ENCODE results near the gene LARGE2. TPM values are rescaled to one million over a fixed set of nuclear protein-coding genes. Genes with fewer than 3 reads are reported as not detected.

LARGE2 gene
- total RNA-seq, 1 donor = not detected

DNA sequence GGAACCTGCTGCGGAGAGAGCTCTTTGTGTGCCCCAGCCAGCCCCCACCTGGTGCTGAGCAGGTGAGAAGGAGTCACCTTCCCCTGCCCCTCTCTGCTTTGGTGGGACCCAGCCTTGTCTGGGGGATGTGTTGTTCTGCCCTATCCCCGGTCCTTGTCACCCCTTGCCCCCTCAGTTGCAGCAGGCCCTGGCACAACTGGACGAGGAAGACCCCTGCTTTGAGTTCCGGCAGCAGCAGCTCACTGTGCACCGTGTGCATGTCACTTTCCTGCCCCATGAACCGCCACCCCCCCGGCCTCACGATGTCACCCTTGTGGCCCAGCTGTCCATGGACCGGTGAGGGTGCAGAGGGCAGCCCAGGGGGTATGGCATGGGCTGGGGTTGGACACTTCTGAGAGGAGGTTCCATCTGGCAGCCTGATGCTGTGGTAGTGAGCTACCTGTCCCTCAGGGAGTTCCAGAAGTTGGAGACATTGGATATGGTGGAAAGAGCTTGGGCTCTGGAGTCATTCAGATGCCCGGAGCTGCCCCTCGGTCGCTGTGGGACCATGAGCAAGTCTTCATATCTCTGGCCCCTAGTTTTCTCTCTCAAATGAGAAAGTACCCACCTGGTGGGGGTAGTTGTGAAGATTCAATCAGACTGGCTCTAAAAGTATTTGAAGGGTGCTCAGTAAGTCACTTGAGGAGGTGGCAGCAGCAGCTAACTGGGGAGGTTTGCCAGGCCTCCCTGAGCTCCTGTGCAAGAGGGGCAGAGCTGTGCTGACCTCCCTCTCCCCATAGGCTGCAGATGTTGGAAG lies 4.3 kb downstream of the LARGE2 start:
- H3K4me3 ChIP-seq (ENCODE audit: low read depth, low read length) = no peak overlapping the region
- TF ChIP-seq, protein P1, sequence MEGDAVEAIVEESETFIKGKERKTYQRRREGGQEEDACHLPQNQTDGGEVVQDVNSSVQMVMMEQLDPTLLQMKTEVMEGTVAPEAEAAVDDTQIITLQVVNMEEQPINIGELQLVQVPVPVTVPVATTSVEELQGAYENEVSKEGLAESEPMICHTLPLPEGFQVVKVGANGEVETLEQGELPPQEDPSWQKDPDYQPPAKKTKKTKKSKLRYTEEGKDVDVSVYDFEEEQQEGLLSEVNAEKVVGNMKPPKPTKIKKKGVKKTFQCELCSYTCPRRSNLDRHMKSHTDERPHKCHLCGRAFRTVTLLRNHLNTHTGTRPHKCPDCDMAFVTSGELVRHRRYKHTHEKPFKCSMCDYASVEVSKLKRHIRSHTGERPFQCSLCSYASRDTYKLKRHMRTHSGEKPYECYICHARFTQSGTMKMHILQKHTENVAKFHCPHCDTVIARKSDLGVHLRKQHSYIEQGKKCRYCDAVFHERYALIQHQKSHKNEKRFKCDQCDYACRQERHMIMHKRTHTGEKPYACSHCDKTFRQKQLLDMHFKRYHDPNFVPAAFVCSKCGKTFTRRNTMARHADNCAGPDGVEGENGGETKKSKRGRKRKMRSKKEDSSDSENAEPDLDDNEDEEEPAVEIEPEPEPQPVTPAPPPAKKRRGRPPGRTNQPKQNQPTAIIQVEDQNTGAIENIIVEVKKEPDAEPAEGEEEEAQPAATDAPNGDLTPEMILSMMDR (IDR thresholded peaks at IDR 0.05; ENCODE audit: insufficient read depth, low read depth, low read length) = no peak
- DNase-seq (ENCODE audit: low read depth) = no peak

DNA sequence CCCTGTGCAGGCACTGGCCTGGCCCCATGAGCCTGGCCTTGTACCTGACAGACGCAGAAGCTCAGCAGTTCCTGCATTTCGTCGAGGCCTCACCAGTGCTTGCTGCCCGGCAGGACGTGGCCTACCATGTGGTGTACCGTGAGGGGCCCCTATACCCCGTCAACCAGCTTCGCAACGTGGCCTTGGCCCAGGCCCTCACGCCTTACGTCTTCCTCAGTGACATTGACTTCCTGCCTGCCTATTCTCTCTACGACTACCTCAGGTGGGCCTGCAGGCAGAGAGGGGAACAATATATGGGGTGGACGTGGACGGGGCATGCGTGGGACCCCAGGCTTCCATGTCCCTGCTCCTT lies 4.9 kb downstream of the LARGE2 start:
- no peak for DNase-seq (ENCODE audit: low read depth)
- H3K4me3 ChIP-seq (ENCODE audit: low read depth, low read length) = no peak overlapping the region
- TF ChIP-seq, protein P1 (IDR thresholded peaks at IDR 0.05; ENCODE audit: insufficient read depth, low read depth, low read length) = no peak

DNA sequence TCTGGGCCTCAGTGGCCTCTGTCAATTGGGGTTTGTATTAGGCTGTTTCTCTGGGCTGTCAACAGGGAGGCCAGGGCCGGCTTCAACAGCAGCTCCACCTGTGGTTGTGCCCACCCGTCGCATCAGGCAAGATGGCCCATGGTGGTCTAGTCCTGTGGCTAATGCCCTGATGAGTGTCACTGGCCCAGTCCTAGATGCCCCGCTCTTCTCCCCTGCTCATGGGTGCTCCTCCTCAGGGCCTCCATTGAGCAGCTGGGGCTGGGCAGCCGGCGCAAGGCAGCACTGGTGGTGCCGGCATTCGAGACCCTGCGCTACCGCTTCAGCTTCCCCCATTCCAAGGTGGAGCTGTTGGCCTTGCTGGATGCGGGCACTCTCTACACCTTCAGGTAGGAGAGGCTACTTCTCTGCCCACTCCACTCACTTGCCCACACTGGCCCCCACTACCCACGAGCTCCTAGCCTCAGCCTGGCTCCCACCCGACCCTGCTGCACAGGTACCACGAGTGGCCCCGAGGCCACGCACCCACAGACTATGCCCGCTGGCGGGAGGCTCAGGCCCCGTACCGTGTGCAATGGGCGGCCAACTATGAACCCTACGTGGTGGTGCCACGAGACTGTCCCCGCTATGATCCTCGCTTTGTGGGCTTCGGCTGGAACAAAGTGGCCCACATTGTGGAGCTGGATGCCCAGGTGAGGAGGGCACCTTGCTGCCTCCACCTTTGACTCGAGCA lies 5.4 kb downstream of the LARGE2 start:
- no peak for DNase-seq (ENCODE audit: low read depth)
- no peak overlapping the region for H3K4me3 ChIP-seq (ENCODE audit: low read depth, low read length)
- TF ChIP-seq, protein P1 (IDR thresholded peaks at IDR 0.05; ENCODE audit: insufficient read depth, low read depth, low read length) = no peak

DNA sequence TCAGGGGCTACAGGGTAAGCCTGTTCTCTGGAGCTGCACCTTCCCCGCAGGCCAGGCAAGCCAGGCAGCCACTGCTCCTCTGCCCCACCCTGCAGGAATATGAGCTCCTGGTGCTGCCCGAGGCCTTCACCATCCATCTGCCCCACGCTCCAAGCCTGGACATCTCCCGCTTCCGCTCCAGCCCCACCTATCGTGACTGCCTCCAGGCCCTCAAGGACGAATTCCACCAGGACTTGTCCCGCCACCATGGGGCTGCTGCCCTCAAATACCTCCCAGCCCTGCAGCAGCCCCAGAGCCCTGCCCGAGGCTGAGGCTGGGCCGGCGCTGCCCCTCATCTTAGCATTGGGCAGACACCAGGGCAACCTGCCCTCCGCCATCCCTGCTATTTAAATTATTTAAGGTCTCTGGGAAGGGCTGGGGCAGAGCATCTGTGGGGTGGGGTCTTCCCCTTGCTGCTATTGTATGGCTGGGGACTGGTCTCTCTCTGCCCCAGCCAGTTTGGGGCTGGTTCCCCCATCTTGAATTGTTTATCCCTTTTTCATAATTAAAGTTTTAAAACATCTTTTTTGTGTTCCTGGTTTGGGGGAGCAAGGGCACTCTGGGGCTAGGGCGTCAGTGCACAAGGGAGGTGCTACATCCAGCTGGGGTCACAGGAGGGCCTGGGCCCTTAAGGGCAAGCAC lies 6.2 kb downstream of the LARGE2 start:
- TF ChIP-seq, protein P1 (IDR thresholded peaks at IDR 0.05; ENCODE audit: insufficient read depth, low read depth, low read length) = no peak
- H3K4me3 ChIP-seq (ENCODE audit: low read depth, low read length) = no peak overlapping the region
- no peak for DNase-seq (ENCODE audit: low read depth)

DNA sequence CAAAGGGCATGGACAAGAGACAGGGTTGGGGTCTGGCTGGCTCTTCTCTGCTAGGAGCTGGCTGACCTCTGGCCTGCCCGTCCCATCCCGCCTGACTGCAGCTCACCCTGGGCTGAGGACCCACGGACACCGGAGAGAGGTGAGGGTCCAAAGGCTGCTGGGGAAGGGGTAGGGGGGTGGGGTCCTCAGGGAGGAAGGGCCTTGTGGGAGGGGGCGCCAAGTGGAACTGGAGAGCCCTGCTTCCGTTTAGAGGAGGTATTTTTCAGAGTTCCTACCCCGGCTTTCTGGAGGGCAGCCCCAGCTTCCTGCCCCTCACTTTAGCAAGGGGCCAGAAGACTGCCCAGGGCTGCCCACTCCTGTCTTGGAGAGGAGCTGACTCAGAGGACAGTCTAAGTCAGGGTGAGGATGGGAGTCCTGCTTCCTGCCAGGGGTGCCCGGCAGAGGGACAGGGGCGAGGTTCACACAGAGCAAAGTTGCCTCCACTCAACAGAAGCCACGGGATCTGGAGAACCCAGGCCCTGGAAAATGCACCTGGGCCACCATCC lies 7.1 kb downstream of the LARGE2 start:
- no peak overlapping the region for H3K4me3 ChIP-seq (ENCODE audit: low read depth, low read length)
- TF ChIP-seq, protein P1 (IDR thresholded peaks at IDR 0.05; ENCODE audit: insufficient read depth, low read depth, low read length) = no peak
- no peak for DNase-seq (ENCODE audit: low read depth)

DNA sequence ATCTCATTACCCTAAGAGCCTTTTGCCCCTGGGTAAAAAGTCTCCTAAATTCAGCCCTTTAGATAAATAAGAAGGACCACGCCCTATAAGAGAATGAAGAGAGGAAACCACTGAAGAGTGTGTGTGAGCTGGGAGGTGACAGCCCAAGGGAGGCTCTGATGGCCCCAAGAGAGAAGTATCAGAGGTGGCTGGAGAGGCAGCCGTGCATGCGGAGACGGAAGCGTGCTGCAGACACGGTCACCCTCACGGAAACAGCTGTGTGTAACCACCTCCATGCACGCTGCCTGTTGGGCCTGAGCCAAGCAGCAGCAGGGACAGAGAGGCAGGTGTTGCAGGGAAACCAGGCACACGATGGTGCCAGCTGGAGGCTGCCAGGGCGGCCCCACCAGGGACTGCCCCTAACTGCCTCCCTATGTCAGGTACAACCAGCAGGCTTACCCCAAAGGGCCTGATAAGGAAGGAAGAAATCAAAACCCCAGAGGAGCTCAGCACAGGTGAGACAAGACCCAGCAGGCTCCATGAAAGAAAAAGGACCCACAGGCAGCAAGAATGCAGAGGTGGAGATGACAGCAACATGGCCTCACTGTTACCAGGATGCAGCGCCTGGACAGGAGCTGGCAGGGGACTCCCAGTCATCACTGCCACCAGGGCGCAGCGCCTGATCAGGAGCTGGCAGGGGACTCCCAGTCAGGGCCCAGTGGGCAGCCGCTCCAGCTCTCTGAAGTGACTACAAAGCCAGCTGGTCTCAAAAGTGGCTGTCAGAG lies 7.8 kb downstream of the LARGE2 start:
- no peak overlapping the region for H3K4me3 ChIP-seq (ENCODE audit: low read depth, low read length)
- TF ChIP-seq, protein P1 (IDR thresholded peaks at IDR 0.05; ENCODE audit: insufficient read depth, low read depth, low read length) = no peak
- DNase-seq (ENCODE audit: low read depth) = no peak
